ENCODE results near the gene PYGB.
"Not testable (repeated sequence)": the region's sequence is repeated elsewhere in the genome, so short reads cannot be mapped to it uniquely, and the experiment has no call there.

The PYGB gene

DNA sequence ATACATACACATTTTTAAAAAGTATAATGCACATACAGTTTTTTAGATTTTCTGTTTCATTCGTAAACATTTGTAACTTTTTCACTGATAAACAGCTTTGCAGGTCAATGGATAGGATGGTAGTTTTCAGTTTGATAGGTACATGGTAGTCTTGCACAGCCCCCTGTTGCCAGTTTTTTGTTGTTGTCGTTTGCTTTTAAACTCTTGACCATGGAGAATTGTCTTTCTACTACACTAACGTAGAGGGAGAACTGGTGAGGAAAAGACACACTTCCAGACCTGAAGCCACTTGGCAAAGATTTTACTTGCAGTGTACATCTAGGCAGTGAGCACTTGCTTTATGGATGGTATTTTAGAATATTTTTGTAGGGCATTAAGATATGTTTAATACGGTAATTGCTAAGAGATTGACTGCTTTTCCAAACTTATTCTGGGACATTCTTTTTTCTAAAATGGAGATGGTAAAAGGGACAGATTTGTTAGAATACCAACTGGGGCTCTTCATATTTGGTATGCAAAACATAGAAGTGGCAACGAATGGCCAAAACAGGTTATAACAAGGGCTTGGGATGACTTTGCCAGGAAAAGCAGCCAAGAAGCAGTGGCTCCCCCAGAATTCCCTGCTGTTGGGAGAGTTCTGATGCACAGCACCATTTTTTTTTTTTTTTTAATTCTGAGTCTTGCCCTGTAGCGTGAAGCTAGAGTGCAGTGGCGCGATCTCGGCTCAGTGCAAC is 1.5 kb downstream of the PYGB start:
- DNase-seq (ENCODE audit: low spot score) = no peak

DNA sequence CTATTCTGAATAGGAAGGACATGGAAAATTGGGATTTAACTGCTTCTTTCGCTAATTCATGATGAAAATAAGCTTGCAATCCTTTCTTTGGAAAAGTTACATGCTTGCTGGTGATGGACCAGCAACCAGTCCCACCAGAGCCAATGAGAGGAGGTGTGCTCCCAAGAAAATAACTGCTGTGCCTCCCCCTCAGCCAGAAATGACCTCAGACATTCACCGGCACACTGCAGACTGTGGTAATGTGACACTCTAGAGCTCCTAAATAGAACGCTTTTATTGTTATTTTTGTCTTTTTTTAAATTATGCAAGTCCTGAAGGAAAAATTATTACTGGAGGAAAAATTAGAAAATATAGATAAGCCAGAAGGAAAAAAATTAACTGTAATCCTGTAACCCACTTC is 2.6 kb downstream of the PYGB start:
- no peak for DNase-seq (ENCODE audit: low spot score)

DNA sequence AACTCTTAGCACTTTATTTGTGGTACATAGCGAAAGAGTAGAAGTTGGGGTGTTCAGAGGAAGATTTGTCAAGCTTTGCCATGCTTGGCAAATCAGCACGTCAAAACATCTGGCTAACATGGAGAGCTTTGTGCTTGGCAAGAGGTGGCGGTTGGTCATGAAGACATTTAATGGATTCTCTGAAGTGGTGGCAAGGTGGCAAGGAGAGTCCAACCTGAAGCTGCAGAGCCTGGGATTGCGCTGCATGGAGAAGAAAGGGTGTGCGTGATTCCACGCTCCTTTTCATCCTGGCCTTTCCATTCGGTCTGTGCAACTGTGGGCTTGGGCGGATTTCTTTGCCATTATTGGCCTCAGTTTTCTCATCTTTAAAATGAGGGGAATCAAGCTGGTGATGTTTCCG is 3.1 kb downstream of the PYGB start:
- DNase-seq (ENCODE audit: low spot score) = no peak

DNA sequence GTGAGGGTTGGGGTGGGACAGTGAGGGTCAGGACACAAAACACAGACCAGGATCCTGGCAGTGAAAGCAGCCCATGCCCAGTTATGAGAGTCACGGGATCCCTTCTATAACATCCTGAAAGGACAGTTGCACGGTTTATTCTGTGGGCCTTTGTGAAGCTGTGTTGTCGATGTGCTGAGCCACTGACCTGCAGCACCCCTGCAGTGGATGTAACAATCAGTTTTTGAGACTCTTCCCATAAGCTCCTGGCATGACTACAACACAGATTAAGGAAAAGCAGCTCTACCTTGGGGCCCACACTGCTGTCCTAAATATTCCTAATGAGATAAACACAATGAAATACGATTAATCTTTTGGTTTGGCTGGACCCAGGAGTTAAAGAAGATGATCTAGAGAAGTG is 3.7 kb downstream of the PYGB start:
- DNase-seq (ENCODE audit: low spot score) = no peak

DNA sequence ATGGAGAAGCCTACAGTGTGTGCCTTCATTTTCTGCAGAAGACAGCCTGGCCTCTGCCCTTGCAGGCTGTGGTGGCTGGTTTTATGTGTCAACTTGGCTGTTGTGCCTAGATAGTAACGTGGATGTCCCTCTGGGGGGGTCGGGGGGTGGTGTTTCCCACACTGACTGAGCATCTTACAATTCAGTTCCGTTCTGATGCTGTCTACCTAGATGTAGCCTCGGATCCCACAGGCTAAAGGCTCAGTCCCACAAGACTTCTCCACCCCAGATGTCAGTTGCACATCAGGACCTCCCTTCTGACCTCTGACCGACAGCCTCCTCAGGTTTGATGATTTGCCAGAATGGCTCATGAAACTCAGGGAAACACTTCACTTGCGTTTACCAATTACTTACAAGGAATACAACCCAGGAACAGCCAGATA is 4.4 kb downstream of the PYGB start:
- no peak for DNase-seq (ENCODE audit: low spot score)

DNA sequence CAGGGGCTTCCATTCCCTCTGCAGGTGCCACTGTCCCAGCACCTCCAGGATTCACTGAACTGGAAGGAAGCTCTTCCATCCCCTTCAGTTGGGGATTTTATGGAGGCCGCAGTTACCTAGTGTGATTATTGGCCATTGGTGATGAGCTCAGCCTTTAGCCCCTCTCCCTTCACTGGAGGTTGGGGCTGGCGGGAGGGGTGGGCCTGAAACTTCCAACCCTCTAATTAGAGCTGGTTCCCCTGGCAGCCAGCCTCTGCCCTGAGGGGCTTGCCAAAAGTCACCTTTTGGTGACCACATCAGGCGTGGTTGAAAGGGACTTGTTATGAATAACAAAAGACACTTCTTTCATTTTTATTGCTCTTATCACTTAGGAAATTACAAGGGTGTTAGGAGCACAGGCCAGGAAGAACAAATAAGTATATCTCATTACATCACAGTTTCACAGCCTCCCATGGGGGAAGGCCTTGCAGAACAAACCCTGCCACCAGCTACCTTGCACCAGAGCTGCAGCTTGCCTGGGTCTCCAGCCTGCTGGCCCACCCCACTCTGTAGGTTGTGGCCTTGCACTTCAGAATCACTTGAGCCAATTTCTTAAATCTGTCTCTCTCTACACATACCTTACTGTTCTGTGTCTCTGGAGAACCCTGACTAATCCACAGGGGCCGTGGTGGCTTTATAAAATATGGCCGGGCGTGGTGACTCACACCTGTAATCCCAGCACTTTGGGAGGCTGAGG is 5.0 kb downstream of the PYGB start:
- DNase-seq (ENCODE audit: low spot score) = no peak

DNA sequence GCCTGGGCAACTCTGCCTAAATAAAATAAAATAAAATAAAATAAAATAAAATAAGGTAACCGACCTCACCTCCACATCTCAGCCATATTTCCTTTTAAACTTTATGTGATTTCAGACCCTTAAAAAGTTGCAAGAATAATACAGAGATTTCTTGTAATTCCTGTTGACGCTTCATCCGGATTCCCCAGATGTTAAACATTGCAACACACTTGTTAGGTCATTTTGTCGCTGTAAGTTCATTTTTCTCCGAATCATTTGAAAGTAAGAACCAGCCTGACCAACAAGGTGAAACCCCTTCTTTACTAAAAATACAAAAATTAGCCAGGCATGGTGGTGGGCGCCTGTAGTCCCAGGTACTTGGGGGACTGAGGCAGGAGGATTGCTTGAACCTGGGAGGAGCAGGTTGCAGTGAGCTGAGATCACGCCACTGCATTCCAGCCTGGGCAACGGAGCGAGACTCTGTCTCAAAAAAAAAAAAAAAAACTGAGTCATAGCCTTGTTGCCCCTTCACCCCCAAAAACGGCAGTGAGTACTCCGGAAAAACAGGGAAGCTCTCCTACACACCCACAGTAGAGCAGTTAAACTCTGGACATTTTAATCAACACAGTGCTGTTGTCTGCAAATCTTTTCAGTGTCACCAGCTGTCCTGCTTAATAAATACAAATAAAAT is 5.9 kb downstream of the PYGB start:
- no peak for DNase-seq (ENCODE audit: low spot score)

DNA sequence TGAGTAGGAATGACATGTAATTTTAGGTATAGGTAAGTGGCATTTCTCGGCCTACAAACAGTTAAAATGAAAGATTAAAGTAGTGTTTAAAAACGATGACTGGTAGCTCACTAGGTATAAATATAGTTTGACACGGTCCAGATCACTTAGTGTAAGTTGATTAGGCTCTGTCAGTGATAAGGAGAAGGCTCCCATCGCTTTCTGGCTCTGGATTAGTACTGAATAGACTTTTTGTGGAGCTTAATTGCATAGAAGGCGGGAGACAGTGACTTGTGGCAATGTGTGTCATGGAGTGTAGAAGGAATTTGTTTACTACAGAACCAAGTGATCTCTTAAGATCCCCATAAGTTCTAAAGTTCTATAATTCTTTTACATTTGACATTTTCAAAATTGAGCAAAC is 6.7 kb downstream of the PYGB start:
- no peak for DNase-seq (ENCODE audit: low spot score)

DNA sequence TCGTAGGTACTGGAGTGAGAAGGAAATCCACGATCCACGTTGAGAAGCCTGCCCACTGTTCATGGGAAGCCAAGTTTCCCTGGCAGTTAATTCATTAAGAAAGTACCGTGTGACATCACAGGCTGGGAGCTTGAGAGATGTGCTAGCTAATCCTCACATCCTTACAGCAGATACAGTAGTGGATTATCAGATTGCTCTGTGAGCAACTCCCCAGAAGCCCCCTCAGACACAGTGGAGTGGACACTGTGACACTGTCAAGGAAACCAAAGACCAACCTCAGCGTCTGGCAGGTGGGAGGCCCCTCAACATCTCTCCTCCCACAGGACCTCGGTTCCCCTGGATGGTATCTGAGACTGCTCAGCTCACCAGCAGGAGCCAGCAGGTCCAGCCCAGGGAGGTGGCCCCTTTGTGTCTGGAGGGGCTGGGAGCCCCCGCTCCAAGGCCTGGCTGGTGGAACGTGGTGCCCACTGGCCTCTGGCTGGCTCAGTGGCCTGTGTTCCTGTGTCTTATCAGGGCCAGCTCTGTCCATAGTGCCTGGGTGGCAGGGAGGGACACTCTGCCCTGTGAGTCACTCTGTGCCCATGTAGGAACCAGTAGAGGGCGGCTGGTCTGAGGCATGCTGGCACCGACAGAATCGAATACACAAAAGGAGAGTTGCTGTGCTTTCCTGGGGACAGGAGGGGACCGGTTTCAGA is 7.2 kb downstream of the PYGB start:
- DNase-seq (ENCODE audit: low spot score) = no peak

DNA sequence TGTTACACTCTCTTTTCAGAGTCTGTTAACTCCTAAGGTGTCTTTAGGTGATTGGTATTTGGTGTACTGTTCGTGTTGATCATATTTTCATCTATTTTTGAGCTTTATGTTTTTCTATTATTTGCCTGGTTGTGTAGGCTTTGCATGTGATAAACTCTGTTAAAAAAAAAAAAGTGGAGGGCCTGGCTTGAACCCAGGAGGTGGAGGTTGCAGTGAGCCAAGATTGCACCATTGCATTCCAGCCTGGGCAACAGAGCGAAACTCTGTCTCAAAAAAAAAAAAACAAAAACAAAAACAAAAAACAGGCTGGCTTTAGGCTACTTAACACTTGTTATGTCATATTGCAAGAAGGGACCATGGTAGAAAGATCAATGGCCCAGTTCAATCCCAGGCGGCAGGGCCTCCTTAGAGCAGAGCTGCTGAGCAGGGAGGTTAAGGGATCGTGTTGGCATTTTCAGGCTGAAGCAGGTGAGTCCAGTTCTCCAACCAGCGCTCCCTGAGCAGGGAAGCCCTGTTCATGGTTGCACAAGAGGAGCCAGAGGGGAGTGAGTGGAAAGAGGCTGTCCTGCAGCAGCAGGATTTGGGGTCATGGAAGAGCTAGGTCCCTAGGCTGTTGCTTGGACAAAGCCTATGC is 8.5 kb downstream of the PYGB start:
- no peak for DNase-seq (ENCODE audit: low spot score)

DNA sequence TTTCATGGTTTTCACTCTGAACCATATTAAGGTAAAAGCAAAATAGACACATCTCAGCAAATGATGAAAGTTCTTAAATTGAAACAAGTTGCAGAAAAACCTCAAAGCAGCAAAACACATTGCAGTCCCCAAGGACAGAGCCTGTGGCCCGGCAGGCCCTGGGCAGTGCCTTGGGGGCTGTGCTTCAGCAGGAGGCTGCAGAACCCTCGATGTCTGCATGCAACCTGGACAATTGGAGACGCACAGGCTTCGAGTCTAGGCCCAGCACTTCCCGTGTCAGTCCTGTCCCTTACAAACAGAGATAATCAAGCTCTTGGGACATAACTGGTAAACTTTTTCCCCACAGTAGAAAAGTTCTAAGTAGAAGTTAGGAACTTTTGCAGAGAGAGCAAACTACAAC is 9.2 kb downstream of the PYGB start:
- DNase-seq (ENCODE audit: low spot score) = no peak

DNA sequence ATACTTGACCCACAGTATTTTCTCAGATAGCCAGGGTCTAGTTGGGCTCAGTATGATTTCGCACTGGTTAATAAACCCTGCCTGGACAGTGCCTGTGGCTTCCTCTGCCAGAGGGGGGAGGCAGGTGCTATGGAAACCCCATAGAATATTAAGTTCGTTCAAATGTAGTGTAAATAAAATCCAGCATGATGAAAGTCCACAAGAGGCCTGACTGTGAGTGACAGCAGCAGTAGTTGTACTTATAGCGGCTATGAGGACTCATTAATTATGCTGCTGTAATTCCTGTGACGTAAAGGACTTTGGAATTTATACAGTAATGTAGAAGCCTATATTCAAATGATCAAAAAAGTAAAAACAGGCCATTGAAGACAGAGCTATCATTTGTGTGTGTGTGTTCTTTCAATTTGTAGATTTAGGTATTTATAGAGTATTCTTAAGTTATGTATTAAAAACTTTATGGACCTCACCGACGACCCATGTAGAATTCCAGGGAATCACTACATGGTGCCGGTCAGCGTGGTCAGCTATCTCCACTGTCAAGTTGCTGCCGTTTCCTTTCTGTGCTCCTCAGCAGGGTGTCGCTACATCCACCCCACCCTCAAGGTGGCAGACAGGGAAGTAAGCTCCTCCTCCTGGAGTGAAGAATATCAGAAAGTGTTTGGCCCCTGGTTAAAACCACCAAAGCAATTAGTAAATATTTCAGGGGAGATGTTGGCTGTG is 10.0 kb downstream of the PYGB start:
- DNase-seq (ENCODE audit: low spot score) = no peak

DNA sequence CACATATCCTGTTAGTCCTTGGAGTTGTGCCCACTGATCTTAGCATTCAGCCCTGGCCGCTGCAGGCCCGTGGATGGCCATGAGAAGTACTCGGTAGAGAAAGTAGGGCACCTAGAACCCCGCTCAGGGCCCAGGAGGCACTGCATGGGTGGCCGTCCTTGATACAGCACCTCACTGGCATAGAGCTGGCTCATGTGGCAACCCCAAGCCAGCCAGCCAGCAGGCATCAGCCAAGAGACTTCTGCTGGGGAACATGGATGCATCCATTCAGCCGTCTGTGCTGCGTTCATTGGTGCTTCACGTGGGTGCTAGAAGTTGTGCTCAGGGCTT is 10.6 kb downstream of the PYGB start:
- DNase-seq (ENCODE audit: low spot score) = no peak

DNA sequence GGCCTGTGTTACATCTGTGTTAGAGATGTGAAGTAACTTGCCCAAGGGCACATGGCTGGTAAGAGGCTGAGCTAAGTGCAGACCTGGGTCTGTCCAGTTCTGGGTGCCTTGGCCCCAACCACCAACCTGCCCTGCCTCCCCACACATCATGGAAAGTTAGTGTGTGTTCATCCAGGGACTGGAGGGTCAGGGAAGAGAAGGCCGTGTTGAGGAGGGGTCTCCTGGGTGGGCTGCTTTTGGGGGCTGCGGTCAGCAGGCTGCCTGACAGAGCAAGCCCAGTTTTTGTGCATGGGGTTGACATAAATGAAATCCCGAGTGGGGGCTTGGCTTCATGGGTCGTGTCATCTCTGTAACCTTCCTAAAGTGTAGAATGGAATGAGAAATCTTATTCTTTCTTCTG is 10.9 kb downstream of the PYGB start:
- no peak for DNase-seq (ENCODE audit: low spot score)

DNA sequence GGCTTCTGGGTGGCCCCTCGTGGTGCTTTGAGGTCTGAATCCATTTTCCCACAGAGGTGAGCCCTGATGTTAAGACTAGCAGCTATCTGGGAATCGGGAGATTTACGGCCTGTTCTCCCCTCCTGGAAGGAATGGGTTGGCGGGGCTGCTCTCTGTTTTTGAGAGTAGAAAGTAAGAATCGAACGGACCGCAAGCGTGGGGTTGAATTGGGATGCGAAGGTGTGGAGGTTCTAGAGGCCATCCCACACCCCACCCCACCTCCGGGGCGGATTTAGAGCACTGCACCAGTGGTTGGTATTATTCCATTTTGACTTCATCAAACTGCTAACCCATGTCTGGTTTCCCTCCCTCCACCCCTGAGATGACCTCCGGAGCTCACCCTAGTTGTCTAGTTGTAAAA is 11.5 kb downstream of the PYGB start:
- no peak for DNase-seq (ENCODE audit: low spot score)

DNA sequence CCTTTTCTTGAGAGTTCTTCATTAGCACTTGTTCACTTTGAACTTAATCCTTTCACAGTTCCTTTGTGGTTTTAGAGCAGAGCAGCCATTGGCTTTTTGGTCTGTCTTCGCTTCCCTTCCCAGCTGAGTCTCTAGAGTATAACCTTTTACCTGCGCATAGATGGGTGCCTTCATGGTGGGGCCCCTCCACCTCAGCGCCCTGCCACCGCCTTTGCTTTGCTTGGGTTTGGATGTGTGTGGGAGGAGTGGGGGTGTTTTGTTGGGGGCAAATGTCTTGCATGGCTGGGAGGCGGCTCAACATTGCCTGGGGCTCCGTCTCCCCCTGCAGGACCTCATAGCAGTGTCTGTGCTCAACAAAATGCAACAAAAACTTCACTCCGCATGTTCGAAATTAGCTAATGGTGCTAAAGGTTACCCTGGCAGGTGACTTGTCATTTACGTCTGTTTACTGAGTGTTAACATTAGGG is 11.9 kb downstream of the PYGB start:
- DNase-seq (ENCODE audit: low spot score) = no peak

DNA sequence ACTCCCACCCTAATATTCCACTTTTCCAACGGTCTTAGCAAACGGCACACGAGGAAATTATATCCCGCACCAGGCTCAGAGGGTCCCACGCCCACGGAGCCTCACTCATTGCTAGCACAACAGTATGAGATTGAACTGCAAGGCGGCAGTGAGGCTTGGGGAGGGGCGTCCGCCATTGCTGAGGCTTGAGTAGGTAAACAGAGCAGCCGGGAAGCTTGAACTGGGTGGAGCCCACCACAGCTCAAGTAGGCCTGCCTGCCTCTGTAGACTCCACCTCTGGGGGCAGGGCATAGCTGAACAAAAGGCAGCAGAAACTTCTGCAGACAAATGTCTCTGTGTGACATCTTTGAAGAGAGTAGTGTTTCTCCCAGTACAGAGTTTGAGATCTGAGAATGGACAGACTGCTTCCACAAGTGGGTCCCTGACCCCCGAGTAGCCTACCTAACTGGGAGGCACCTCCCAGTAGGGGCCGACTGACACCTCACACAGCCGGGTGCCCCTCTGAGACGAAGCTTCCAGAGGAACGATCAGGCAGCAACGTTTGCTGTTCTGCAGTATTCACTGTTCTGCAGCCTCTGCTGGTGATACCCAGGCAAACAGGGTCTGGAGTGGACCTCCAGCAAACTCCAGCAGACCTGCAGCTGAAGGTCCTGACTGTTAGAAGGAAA is 13.0 kb downstream of the PYGB start:
- DNase-seq (ENCODE audit: low spot score) = not testable (repeated sequence)

DNA sequence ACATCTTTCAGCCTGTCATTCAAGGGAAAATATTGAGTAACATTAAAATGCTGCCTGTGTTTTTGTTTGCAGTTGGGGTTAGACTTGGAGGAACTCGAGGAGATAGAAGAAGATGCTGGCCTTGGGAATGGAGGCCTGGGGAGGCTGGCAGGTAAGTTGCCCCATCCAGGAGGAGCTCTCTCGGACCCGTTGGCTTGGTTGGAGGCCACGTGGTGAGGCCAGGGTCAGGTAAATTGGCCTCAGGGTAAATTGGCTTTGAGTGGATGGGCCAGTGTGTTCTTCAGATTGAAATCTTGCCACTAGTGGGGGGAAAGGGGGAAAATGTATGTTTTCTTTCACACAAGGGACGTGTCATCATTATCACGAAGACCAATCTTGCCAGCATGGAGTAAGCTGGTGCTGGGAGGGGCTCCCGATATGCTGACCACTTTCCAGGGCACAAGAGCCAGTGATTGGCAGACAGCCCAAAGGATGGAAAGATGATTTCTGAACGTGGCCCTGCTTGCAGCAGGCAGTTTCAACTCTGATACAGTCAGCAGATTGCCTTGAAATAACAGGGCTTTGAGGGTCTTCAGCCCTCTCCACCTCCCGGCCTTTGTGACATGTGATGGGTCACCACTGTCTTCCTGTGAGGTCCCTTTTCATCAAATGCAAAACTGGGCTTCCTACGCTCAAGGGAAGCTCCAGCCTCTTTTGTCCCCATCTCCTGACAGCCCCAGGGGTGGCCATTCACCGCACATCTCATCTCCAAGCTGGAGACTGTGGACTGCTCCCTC is 21.4 kb downstream of the PYGB start:
- no peak for DNase-seq (ENCODE audit: low spot score)

DNA sequence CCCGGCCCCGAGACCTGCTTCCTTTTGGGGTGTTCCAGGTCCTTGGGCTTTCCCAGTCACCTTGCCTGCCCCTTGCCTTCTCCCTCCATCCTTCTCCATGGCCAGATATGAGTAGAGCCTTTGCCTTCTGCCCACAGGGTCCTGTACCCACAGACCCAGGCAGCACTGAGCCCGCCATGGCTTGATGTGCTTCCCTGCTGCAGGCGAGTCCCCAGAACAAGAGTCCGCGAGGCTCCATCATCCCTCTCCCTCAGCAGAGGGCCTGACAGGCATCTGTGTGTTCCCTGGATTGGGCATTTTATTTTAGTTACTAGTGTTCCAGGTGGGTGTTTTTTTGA is 21.9 kb downstream of the PYGB start:
- DNase-seq (ENCODE audit: low spot score) = no peak

DNA sequence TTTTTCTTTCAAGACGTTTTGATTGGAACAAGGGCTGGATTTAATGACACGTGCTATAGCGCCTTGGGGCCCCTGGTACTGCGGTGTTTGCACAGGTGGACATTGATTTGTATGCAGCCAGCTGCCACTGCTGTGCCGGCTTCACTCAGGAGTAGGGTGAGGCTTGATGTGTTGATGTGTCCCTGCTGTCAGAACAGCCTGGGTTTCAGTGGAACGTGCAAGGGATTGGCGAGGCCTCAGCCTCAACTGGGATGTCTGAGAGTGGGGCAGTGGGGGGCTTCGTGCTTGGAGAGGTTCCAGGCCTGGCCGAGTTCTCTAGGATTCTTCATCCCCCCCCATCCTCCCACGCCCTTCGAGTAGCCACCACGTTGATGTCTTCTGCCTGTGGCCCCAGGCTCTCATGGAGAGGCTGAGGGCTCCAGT is 23.0 kb downstream of the PYGB start:
- no peak for DNase-seq (ENCODE audit: low spot score)

Data from COLO829 (cell line).